HepG2 (cell line): Measurements from ENCODE around the gene CLBA1. TPM values are rescaled to one million over a fixed set of nuclear protein-coding genes. Genes with fewer than 3 reads are reported as not detected.

ENCODE experiments used
- FOXO1 ChIP-seq: sonication (generic); formaldehyde crosslinking; IDR thresholded peaks from 2 replicates; pipeline ENCODE4 v1.4.0; 2020; ENCODE audit warnings: missing genetic modification reagents
- KIAA2018 ChIP-seq: sonication (generic); formaldehyde crosslinking; IDR thresholded peaks from 2 replicates; pipeline ENCODE4 v1.5.0; 2020; ENCODE audit warnings: mild to moderate bottlenecking, missing genetic modification reagents, borderline replicate concordance
- MIER3 ChIP-seq: IDR thresholded peaks from 2 replicates; pipeline ENCODE4 v1.6.1; 2016; ENCODE audit warnings: missing compliant biosample characterization, borderline replicate concordance
- MLX ChIP-seq: IDR thresholded peaks from 2 replicates; pipeline ENCODE4 v1.6.1; 2016
- MTF1 ChIP-seq: sonication (generic); formaldehyde crosslinking; IDR thresholded peaks from 2 replicates; pipeline ENCODE4 v1.5.0; 2020; ENCODE audit warnings: missing genetic modification reagents
- ONECUT2 ChIP-seq: sonication (generic); formaldehyde crosslinking; IDR thresholded peaks from 2 replicates; pipeline ENCODE4 v1.4.0; 2020; ENCODE audit warnings: missing genetic modification reagents
- POLR2A ChIP-seq, 2 experiments: IDR thresholded peaks; 2 replicates each; pipeline ENCODE4 v1.6.1; 2011; ENCODE audit warnings: low read depth in 2 of 2, low read length in 2 of 2, mild to moderate bottlenecking in 1 of 2, moderate library complexity in 1 of 2; ENCODE audit not compliant: insufficient read depth in 1 of 2
- PRPF4 ChIP-seq: fragments of 200-400 bp; formaldehyde crosslinking; IDR thresholded peaks from 2 replicates; pipeline ENCODE4 v1.6.1; 2016; ENCODE audit warnings: low read length, low read depth; ENCODE audit not compliant: poor library complexity, severe bottlenecking
- RBM22 ChIP-seq: fragments of 200-400 bp; formaldehyde crosslinking; optimal IDR thresholded peaks from 2 replicates; pipeline ENCODE3; 2017; ENCODE audit warnings: mild to moderate bottlenecking, low read length, moderate library complexity
- SOX5 ChIP-seq: IDR thresholded peaks from 2 replicates; pipeline ENCODE4 v1.6.1; 2016; ENCODE audit warnings: borderline replicate concordance
- ZFP36 ChIP-seq: fragments of 150-350 bp; IDR thresholded peaks from 2 replicates; pipeline ENCODE4 v1.6.1; 2018; ENCODE audit warnings: borderline replicate concordance, low read length, low read depth; ENCODE audit not compliant: partially characterized antibody
- ZMAT5 ChIP-seq: sonication (generic); formaldehyde crosslinking; IDR thresholded peaks from 2 replicates; pipeline ENCODE4 v1.5.0; 2020; ENCODE audit warnings: mild to moderate bottlenecking, low read depth, missing genetic modification reagents, borderline replicate concordance
- ZNF510 ChIP-seq: sonication (generic); formaldehyde crosslinking; IDR thresholded peaks from 2 replicates; pipeline ENCODE4 v1.4.0; 2020; ENCODE audit warnings: low read depth, mild to moderate bottlenecking, missing genetic modification reagents
- ZNF616 ChIP-seq: sonication (generic); formaldehyde crosslinking; IDR thresholded peaks from 2 replicates; pipeline ENCODE4 v1.5.0; 2020; ENCODE audit warnings: low read depth, mild to moderate bottlenecking, missing genetic modification reagents
- ZNF629 ChIP-seq: sonication (generic); formaldehyde crosslinking; conservative IDR thresholded peaks from 2 replicates; pipeline ENCODE4 v1.5.0; 2020; ENCODE audit warnings: missing genetic modification reagents
- ZNF704 ChIP-seq: sonication (generic); formaldehyde crosslinking; IDR thresholded peaks from 2 replicates; pipeline ENCODE4 v1.8.1; 2023; ENCODE audit warnings: mild to moderate bottlenecking, inconsistent platforms, moderate library complexity, missing genetic modification reagents, borderline replicate concordance
- polyA plus RNA-seq, 8 experiments: library from polyadenylated mRNA; depleted of rRNA in 3 of 8; stranded (reverse) in 7 of 8; unstranded in 1 of 8; fragments of >200 nt; fragmentation: Illumina TruSeq in 4 of 8; extraction: Trizol in 4 of 8; gene quantifications; 2 replicates each; pipeline versions ENCODE4 v1.2.1 to v1.2.3, GENCODE V29; 2011 to 2016; ENCODE audit warnings: low read depth in 4 of 8, missing spikeins in 1 of 8, mixed read lengths in 1 of 8; ENCODE audit not compliant: insufficient read depth in 1 of 8
- total RNA-seq, 5 experiments: library from RNA; depleted of rRNA; stranded (reverse); fragments of >200 nt; fragmentation: Illumina TruSeq; extraction: Trizol; gene quantifications; 2 replicates each; pipeline ENCODE4 v1.2.3, GENCODE V29; 2016; ENCODE audit warnings: low read depth in 1 of 5
- TF ChIP-seq, protein P1 (sequence below): sonication (generic); formaldehyde crosslinking; IDR thresholded peaks from 2 replicates; pipeline ENCODE4 v1.8.1; 2023; ENCODE audit warnings: mild to moderate bottlenecking, moderate library complexity, missing genetic modification reagents

Gene CLBA1
- total and polyA plus RNA-seq, 2 of the 13 experiments (the other 11 are each of a cell fraction or from before 2014, with no cell fraction given), result 1.2 to 1.4 TPM

DNA sequence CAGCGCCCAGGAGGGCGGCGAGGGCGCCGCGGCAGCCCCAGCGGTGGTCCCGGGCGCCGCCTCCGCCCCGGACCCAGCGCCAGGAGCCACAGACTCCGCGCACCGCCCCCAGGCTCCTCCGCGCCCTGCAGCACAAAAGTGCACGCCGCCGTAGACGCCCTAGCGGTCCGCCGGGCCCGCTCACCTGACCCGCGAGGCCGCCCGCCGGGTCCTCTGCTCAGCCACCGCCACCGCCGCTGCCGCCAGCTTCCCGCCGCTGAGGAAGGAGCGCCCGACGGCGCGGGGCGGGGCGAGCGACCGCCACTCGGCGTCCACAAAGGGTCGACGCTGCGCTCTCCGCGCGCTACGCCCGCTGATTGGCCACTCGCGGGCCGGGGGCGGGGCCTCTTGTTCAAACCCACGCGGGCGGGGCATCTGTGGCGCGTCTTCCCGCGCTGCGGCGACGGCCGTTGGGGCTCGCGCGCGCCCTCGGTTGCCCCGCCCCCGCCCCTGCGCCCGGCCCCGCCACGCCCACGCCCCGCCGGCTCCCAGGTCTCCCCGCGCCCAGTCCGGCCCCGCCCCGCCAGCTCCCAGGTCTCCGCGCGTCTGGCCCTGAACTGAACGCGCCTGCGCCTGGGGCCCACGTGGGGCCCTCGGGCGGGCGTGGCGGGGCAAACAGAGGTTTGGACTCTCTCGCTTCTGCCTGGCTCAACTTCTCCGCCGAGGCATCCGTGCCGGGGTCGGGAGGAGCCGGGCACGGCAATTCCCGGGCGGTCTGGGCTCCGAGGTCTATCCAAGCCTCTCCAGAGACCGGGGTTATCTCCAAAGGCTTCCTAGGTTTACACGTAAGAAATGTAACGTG is 35.4 kb downstream of the CLBA1 start, which contains the start of gene CDCA4 (continued):
- TF ChIP-seq MLX (CRISPR knock-in tag), result no peak
- TF ChIP-seq ZNF616 (CRISPR knock-in tag), result no peak
- TF ChIP-seq PRPF4, result no peak
- TF ChIP-seq MTF1, result peak; percentile 73; the same call in 1 of the 2 replicates
- TF ChIP-seq, protein P1, sequence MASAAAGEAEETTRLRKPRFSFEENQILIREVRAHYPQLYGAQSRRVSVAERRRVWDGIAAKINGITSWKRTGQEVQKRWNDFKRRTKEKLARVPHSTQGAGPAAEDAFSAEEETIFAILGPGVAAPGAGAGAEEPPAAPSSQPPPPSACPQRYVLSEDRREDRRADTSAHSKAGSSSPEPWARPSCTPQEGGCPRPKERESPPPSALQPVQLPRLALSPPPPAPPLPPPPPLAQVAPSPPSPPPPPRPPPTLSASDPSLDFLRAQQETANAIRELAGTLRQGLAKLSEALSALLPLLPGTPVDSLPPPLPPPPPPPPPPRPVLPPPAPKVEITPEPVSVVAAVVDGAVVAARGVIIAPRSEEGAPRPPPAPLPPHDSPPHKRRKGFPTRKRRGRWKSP (CRISPR knock-in tag), result peak; percentile 75; the same call in 1 of the 2 replicates
- no peak for TF ChIP-seq ZMAT5 (CRISPR knock-in tag)
- no peak for TF ChIP-seq ZFP36
- no peak for TF ChIP-seq RBM22
- TF ChIP-seq ZNF510 (CRISPR knock-in tag), result peak; percentile 83; the same call in 1 of the 2 replicates
- peak; percentile 20; the same call in 1 of the 2 replicates for TF ChIP-seq ZNF704 (CRISPR knock-in tag)
- no peak for TF ChIP-seq SOX5 (CRISPR knock-in tag)
- 0 out of 2 replicates have a peak, but pooled peaks have one; percentile 41 for TF ChIP-seq ONECUT2 (CRISPR knock-in tag)
- peak; percentile 32; the same call in 1 of the 2 replicates for TF ChIP-seq ZNF629 (CRISPR knock-in tag)
- TF ChIP-seq POLR2A (IDR thresholded peaks at IDR 0.05; ENCODE audit: insufficient read depth in 1 of 2, low read depth in 2 of 2, low read length in 2 of 2), result peak; percentile 63 to 74; a peak in 3 of 4 replicates
- no peak for TF ChIP-seq KIAA2018 (CRISPR knock-in tag)
- no peak for TF ChIP-seq MIER3 (CRISPR knock-in tag)
- TF ChIP-seq FOXO1, result no peak
